ENCODE results near the gene PRKD2. TPM values are rescaled to one million over a fixed set of nuclear protein-coding genes. Genes with fewer than 3 reads are reported as not detected.
A peak's percentile ranks its signal among the peaks of the same experiment; 100 is the strongest.

The PRKD2 gene
- total RNA-seq, 2 donors from 2014 or later = 112 to 122 TPM

GRCh38 chr19:46748325-46749109, 31.6 kb upstream of the PRKD2 start:
- H3K4me1 Mint-ChIP-seq = peaks cover 40% of the 10 kb centered on the region
- ATAC-seq (no peak), DNase-seq (peak; percentile 51 to 70 (median 62))
- H3K27me3 Mint-ChIP-seq = no peaks in the 10 kb centered on the region
- no peaks in the 10 kb centered on the region for H3K9me3 ChIP-seq (ENCODE audit: control insufficient read depth, low read length, poor library complexity, severe bottlenecking)
- H3K27ac Mint-ChIP-seq = peak overlapping the region; percentile 93
- peaks cover 2% of the 10 kb centered on the region for H3K36me3 Mint-ChIP-seq (ENCODE audit: low read depth)
- peak overlapping the region; percentile 72 for H3K4me3 Mint-ChIP-seq

- no peaks in the 10 kb centered on the region for H3K9me3 ChIP-seq (ENCODE audit: control insufficient read depth, low read length, poor library complexity, severe bottlenecking)
- ATAC-seq (peak; percentile 65), DNase-seq (peak; percentile 40 to 59 (median 53))
- H3K27me3 Mint-ChIP-seq = no peaks in the 10 kb centered on the region
- no peaks in the 10 kb centered on the region for H3K36me3 Mint-ChIP-seq (ENCODE audit: low read depth)
- peak within 1 kb of the TSS; percentile 94 for H3K27ac Mint-ChIP-seq
- H3K4me1 Mint-ChIP-seq = peaks cover 52% of the 10 kb centered on the region
- H3K4me3 Mint-ChIP-seq = peak within 1 kb of the TSS; percentile 94
Observed at GRCh38 chr19:46746281-46747057, 29.6 kb upstream of the PRKD2 start, which contains the start of gene STRN4. TSS of gene STRN4 (minus strand) at chr19:46746450. CDS start at chr19:46746430, 20 bp downstream.

- H3K9me3 ChIP-seq (ENCODE audit: control insufficient read depth, low read length, poor library complexity, severe bottlenecking) = no peaks in the 10 kb centered on the region
- Mint-ChIP-seq H3K27ac (peak within 1 kb of the TSS; percentile 94), H3K36me3 (ENCODE audit: low read depth) (no peaks in the 10 kb centered on the region), H3K4me1 (peaks cover 54% of the 10 kb centered on the region), H3K27me3 (no peaks in the 10 kb centered on the region), H3K4me3 (peak within 1 kb of the TSS; percentile 94)
- DNase-seq (peak in 2 of 3 donors; percentile 19 to 49), ATAC-seq (peak; percentile 50)
Observed at GRCh38 chr19:46745521-46746280, 28.8 kb upstream of the PRKD2 start, which contains the start of gene FKRP. TSS of gene FKRP (plus strand) at chr19:46746057. CDS start at chr19:46755451, 9,394 bp downstream.

GRCh38 chr19:46745030-46745429, 28.1 kb upstream of the PRKD2 start:
- no peaks in the 10 kb centered on the region for H3K9me3 ChIP-seq (ENCODE audit: control insufficient read depth, low read length, poor library complexity, severe bottlenecking)
- Mint-ChIP-seq H3K27ac (peak overlapping the region; percentile 94), H3K4me1 (peaks cover 56% of the 10 kb centered on the region), H3K36me3 (ENCODE audit: low read depth) (no peaks in the 10 kb centered on the region), H3K27me3 (no peaks in the 10 kb centered on the region), H3K4me3 (peak overlapping the region; percentile 94)
- ATAC-seq (no peak), DNase-seq (no peak)

GRCh38 chr19:46744005-46744691, 27.2 kb upstream of the PRKD2 start:
- Mint-ChIP-seq H3K27me3 (no peaks in the 10 kb centered on the region), H3K4me3 (peak overlapping the region; percentile 94), H3K36me3 (ENCODE audit: low read depth) (no peaks in the 10 kb centered on the region), H3K4me1 (peaks cover 60% of the 10 kb centered on the region), H3K27ac (peak overlapping the region; percentile 94)
- ATAC-seq = no peak
- DNase-seq = no peak
- no peaks in the 10 kb centered on the region for H3K9me3 ChIP-seq (ENCODE audit: control insufficient read depth, low read length, poor library complexity, severe bottlenecking)

- no peaks in the 10 kb centered on the region for H3K27me3 Mint-ChIP-seq
- no peak overlapping the region for H3K4me3 Mint-ChIP-seq
- ATAC-seq (no peak), DNase-seq (no peak)
- H3K9me3 ChIP-seq (ENCODE audit: control insufficient read depth, low read length, poor library complexity, severe bottlenecking) = no peaks in the 10 kb centered on the region
- H3K36me3 Mint-ChIP-seq (ENCODE audit: low read depth) = no peaks in the 10 kb centered on the region
- H3K4me1 Mint-ChIP-seq = peaks cover 56% of the 10 kb centered on the region
- H3K27ac Mint-ChIP-seq = no peak overlapping the region
Observed at GRCh38 chr19:46742926-46743480, 26.1 kb upstream of the PRKD2 start.

GRCh38 chr19:46741447-46741846, 24.5 kb upstream of the PRKD2 start:
- DNase-seq (no peak), ATAC-seq (no peak)
- no peak overlapping the region for H3K27ac Mint-ChIP-seq
- no peaks in the 10 kb centered on the region for H3K36me3 Mint-ChIP-seq (ENCODE audit: low read depth)
- no peaks in the 10 kb centered on the region for H3K27me3 Mint-ChIP-seq
- H3K4me3 Mint-ChIP-seq = no peak overlapping the region
- H3K9me3 ChIP-seq (ENCODE audit: control insufficient read depth, low read length, poor library complexity, severe bottlenecking) = no peaks in the 10 kb centered on the region
- peaks cover 48% of the 10 kb centered on the region for H3K4me1 Mint-ChIP-seq

- Mint-ChIP-seq H3K27ac (peak overlapping the region; percentile 89), H3K27me3 (no peaks in the 10 kb centered on the region), H3K4me1 (peaks cover 37% of the 10 kb centered on the region), H3K36me3 (ENCODE audit: low read depth) (no peaks in the 10 kb centered on the region), H3K4me3 (no peak overlapping the region)
- ATAC-seq (no peak), DNase-seq (no peak)
- no peaks in the 10 kb centered on the region for H3K9me3 ChIP-seq (ENCODE audit: control insufficient read depth, low read length, poor library complexity, severe bottlenecking)
Observed at GRCh38 chr19:46739290-46739771, 22.4 kb upstream of the PRKD2 start.

- Mint-ChIP-seq H3K27me3 (no peaks in the 10 kb centered on the region), H3K4me3 (no peak overlapping the region), H3K27ac (peak overlapping the region; percentile 89), H3K4me1 (peaks cover 26% of the 10 kb centered on the region), H3K36me3 (ENCODE audit: low read depth) (no peaks in the 10 kb centered on the region)
- H3K9me3 ChIP-seq (ENCODE audit: control insufficient read depth, low read length, poor library complexity, severe bottlenecking) = no peaks in the 10 kb centered on the region
- ATAC-seq (no peak), DNase-seq (no peak)
Observed at GRCh38 chr19:46737761-46738171, 20.9 kb upstream of the PRKD2 start.

- no peaks in the 10 kb centered on the region for H3K9me3 ChIP-seq (ENCODE audit: control insufficient read depth, low read length, poor library complexity, severe bottlenecking)
- no peaks in the 10 kb centered on the region for H3K36me3 Mint-ChIP-seq (ENCODE audit: low read depth)
- DNase-seq (no peak), ATAC-seq (no peak)
- no peaks in the 10 kb centered on the region for H3K27me3 Mint-ChIP-seq
- no peak overlapping the region for H3K4me3 Mint-ChIP-seq
- peaks cover 22% of the 10 kb centered on the region for H3K4me1 Mint-ChIP-seq
- H3K27ac Mint-ChIP-seq = peak overlapping the region; percentile 89
Observed at GRCh38 chr19:46737298-46737654, 20.4 kb upstream of the PRKD2 start.

- H3K4me3 Mint-ChIP-seq = no peak overlapping the region
- no peak for ATAC-seq
- H3K4me1 Mint-ChIP-seq = peaks cover 22% of the 10 kb centered on the region
- no peaks in the 10 kb centered on the region for H3K27me3 Mint-ChIP-seq
- H3K27ac Mint-ChIP-seq = no peak overlapping the region
- DNase-seq = no peak
- no peaks in the 10 kb centered on the region for H3K36me3 Mint-ChIP-seq (ENCODE audit: low read depth)
- no peaks in the 10 kb centered on the region for H3K9me3 ChIP-seq (ENCODE audit: control insufficient read depth, low read length, poor library complexity, severe bottlenecking)
Observed at GRCh38 chr19:46736531-46737297, 19.8 kb upstream of the PRKD2 start.

Data from T-helper 17 cell (primary cell).